ENCODE results near the gene ENAM. TPM values are rescaled to one million over a fixed set of nuclear protein-coding genes. Genes with fewer than 3 reads are reported as not detected.
"Not testable (repeated sequence)": the region's sequence is repeated elsewhere in the genome, so short reads cannot be mapped to it uniquely, and the experiment has no call there.

Gene ENAM
- total RNA-seq, 1 donor from 2014 or later: 0.21 TPM

- TF ChIP-seq CTCF (IDR thresholded peaks at IDR 0.05; ENCODE audit: insufficient read depth, low read length, poor library complexity, severe bottlenecking): peak; percentile 41
- H3K36me3 ChIP-seq (ENCODE audit: control insufficient read depth, insufficient read depth, low read length): no peaks in the 10 kb centered on the region
- H3K27me3 ChIP-seq (ENCODE audit: control insufficient read depth, insufficient read depth, low read length): no peaks in the 10 kb centered on the region
- DNase-seq (ENCODE audit: low read depth): no peak
- no peak overlapping the region for H3K4me3 ChIP-seq (ENCODE audit: low read depth, low read length)
These were observed 23.4 kb downstream of the ENAM start for GRCh38 chr4:70651864-70652506.

- DNase-seq (ENCODE audit: low read depth): no peak
- Histone ChIP-seq H3K27me3 (ENCODE audit: control insufficient read depth, insufficient read depth, low read length) (no peaks in the 10 kb centered on the region), H3K4me3 (ENCODE audit: low read depth, low read length) (no peak overlapping the region), H3K36me3 (ENCODE audit: control insufficient read depth, insufficient read depth, low read length) (no peaks in the 10 kb centered on the region)
- TF ChIP-seq CTCF (IDR thresholded peaks at IDR 0.05; ENCODE audit: insufficient read depth, low read length, poor library complexity, severe bottlenecking): no peak
These were observed 26.1 kb downstream of the ENAM start for GRCh38 chr4:70654605-70655011.

- Histone ChIP-seq H3K4me3 (ENCODE audit: low read depth, low read length) (no peak overlapping the region), H3K27me3 (ENCODE audit: control insufficient read depth, insufficient read depth, low read length) (no peaks in the 10 kb centered on the region), H3K36me3 (ENCODE audit: control insufficient read depth, insufficient read depth, low read length) (no peaks in the 10 kb centered on the region)
- no peak for TF ChIP-seq CTCF (IDR thresholded peaks at IDR 0.05; ENCODE audit: insufficient read depth, low read length, poor library complexity, severe bottlenecking)
- DNase-seq (ENCODE audit: low read depth): no peak
These were observed 28.8 kb downstream of the ENAM start for GRCh38 chr4:70657326-70657725.

- no peak for DNase-seq (ENCODE audit: low read depth)
- Histone ChIP-seq H3K27me3 (ENCODE audit: control insufficient read depth, insufficient read depth, low read length) (no peaks in the 10 kb centered on the region), H3K4me3 (ENCODE audit: low read depth, low read length) (no peak overlapping the region), H3K36me3 (ENCODE audit: control insufficient read depth, insufficient read depth, low read length) (no peaks in the 10 kb centered on the region)
- TF ChIP-seq CTCF (IDR thresholded peaks at IDR 0.05; ENCODE audit: insufficient read depth, low read length, poor library complexity, severe bottlenecking): no peak
These were observed 29.9 kb downstream of the ENAM start for GRCh38 chr4:70658418-70658817.

GRCh38 chr4:70660106-70660505 is 31.6 kb downstream of the ENAM start:
- H3K4me3 ChIP-seq (ENCODE audit: low read depth, low read length): no peak overlapping the region
- H3K27me3 ChIP-seq (ENCODE audit: control insufficient read depth, insufficient read depth, low read length): no peaks in the 10 kb centered on the region
- TF ChIP-seq CTCF (IDR thresholded peaks at IDR 0.05; ENCODE audit: insufficient read depth, low read length, poor library complexity, severe bottlenecking): no peak
- DNase-seq (ENCODE audit: low read depth): no peak
- H3K36me3 ChIP-seq (ENCODE audit: control insufficient read depth, insufficient read depth, low read length): no peaks in the 10 kb centered on the region

GRCh38 chr4:70661309-70661922 is 32.9 kb downstream of the ENAM start:
- not testable (repeated sequence) for H3K27me3 ChIP-seq (ENCODE audit: control insufficient read depth, insufficient read depth, low read length); H3K36me3 ChIP-seq (ENCODE audit: control insufficient read depth, insufficient read depth, low read length); DNase-seq (ENCODE audit: low read depth); H3K4me3 ChIP-seq (ENCODE audit: low read depth, low read length)

Data from kidney epithelial cell (primary cell).